GM23248 (cell line): Measurements from ENCODE around the gene HOXA1.

Experiments used
- EZH2 ChIP-seq: fragments of 200-600 bp; sonication (generic); IDR thresholded peaks from 2 replicates; pipeline ENCODE4 v1.6.1; 2018; ENCODE audit warnings: antibody characterized with exemption, mild to moderate bottlenecking; ENCODE audit not compliant: insufficient read depth, poor library complexity, severe bottlenecking
- EZH2phosphoT487 ChIP-seq: fragments of 200-600 bp; sonication (generic); IDR thresholded peaks from 2 replicates; pipeline ENCODE4 v1.6.1; 2018; ENCODE audit warnings: antibody characterized with exemption, moderate library complexity, mild to moderate bottlenecking, low read depth; ENCODE audit not compliant: insufficient read depth

GRCh38 chr7:27116031-27116961 is 20.5 kb upstream of the HOXA1 start:
- TF ChIP-seq EZH2phosphoT487 (no peak), EZH2 (no peak)
